Right cardiac atrium (tissue), 5 donors: ENCODE measurements around the gene FMN2. TPM values are rescaled to one million over a fixed set of nuclear protein-coding genes. Genes with fewer than 3 reads are reported as not detected.
A peak's percentile ranks its signal among the peaks of the same experiment; 100 is the strongest.

Experiments used
- ATAC-seq, 2 donors: fragments of 200-7000 bp; cut with Tn5 transposase; one replicate each; pipeline versions ENCODE4 v1.8.0 to v1.9.1; 2020; ENCODE audit warnings: moderate library complexity in 2 of 2, mild to moderate bottlenecking in 1 of 2
- DNase-seq, 3 donors: peaks; one replicate each; pipeline ENCODE4 v3.0.0-alpha.2; 2020
- H3K27ac ChIP-seq: one replicate; pipeline ENCODE4 v1.5.1; 2013; ENCODE audit warnings: mild to moderate bottlenecking, low read length, control low read depth, moderate library complexity
- H3K27me3 ChIP-seq: one replicate; pipeline ENCODE4 v1.6.1; 2013; ENCODE audit not compliant: control insufficient read depth, insufficient read depth
- H3K4me1 ChIP-seq: one replicate; pipeline ENCODE4 v1.6.1; 2013; ENCODE audit warnings: low read length; ENCODE audit not compliant: control insufficient read depth, insufficient read depth
- H3K4me3 ChIP-seq: one replicate; pipeline ENCODE4 v1.5.1; 2013; ENCODE audit warnings: low read length, control low read depth
- H3K9me3 ChIP-seq: one replicate; pipeline ENCODE4 v1.6.1; 2013; ENCODE audit warnings: low read length; ENCODE audit not compliant: control insufficient read depth
- WGBS: extraction: QIAGEN DNeasy Blood & Tissue Kit; methylation state at CpG from one replicate; pipeline ENCODE4 v1.1.7; 2013; 5-methylcytosine and 5-hydroxymethylcytosine counted together
- intact Hi-C, 4 donors: fragments of 100-400 bp; cut with DNase I; formaldehyde crosslinking; loops; one replicate each; pipeline versions ENCODE4 v1.11.0 to v1.14.0; 2022 to 2023
- polyA plus RNA-seq: library from polyadenylated mRNA; stranded (reverse); fragments of 200-250 nt; gene quantifications from one replicate; pipeline ENCODE4 v1.2.3, GENCODE V29; 2013
- total RNA-seq, 4 donors: library from RNA; stranded (reverse); fragmentation: NEBNext Ultra II Directional; extraction: Animal tissue kit (Norgen Biotek cat#: 25700); gene quantifications; one replicate each; pipeline ENCODE4 v1.2.1, GENCODE V29; 2021
- donor health status: healthy with polysubstance abuse.
- donor health status: DM: no; HTN: yes; CAD: no.
- donor health status: DM: no; HTN: no; CAD: no.
- donor health status: DM: no; HTN: yes; CAD: no; lungs with severe emphysema.
- donor health status: DM: yes; HTN: yes; CAD: no.

The FMN2 gene
- total and polyA plus RNA-seq, 5 donors: 0.09 to 0.21 (median 0.16) TPM; not detected in 2

- ATAC-seq (no peak), DNase-seq (no peak)
- Histone ChIP-seq H3K9me3 (no peaks in the 10 kb centered on the region), H3K4me3 (no peak overlapping the region), H3K27ac (no peak overlapping the region), H3K27me3 (no peaks in the 10 kb centered on the region), H3K4me1 (no peaks in the 10 kb centered on the region)
- 30% methylated on average over 9 of the region's 9 CpGs for WGBS
- intact Hi-C loops: no loop called here
Measured at GRCh38 chr1:240199758-240200645, 108.3 kb downstream of the FMN2 start.

DNA sequence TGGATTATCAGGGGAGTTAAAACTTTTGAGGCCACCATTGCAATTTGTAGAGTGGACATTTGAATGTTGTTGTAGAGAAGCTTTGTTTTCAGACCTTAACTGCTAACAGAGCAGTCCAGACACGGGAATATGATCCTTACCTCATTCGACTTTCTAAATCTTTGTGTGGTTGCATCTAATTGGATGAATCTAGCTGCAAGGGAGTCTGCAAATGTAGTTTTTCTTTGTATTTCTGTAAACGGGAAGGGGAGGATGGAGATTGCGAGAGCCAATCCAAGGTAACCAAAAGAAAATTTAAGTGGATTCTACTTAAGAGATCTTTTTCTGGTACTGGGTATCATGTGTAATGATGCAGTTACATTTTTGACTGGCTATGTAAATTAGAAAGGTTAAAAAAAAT lies 110.2 kb downstream of the FMN2 start:
- Histone ChIP-seq H3K27me3 (no peaks in the 10 kb centered on the region), H3K4me3 (no peak overlapping the region), H3K9me3 (no peaks in the 10 kb centered on the region), H3K4me1 (no peaks in the 10 kb centered on the region), H3K27ac (no peak overlapping the region)
- intact Hi-C loops: no loop called here
- 84% methylated on average over 4 of the region's 4 CpGs for WGBS
- DNase-seq (no peak), ATAC-seq (no peak)

DNA sequence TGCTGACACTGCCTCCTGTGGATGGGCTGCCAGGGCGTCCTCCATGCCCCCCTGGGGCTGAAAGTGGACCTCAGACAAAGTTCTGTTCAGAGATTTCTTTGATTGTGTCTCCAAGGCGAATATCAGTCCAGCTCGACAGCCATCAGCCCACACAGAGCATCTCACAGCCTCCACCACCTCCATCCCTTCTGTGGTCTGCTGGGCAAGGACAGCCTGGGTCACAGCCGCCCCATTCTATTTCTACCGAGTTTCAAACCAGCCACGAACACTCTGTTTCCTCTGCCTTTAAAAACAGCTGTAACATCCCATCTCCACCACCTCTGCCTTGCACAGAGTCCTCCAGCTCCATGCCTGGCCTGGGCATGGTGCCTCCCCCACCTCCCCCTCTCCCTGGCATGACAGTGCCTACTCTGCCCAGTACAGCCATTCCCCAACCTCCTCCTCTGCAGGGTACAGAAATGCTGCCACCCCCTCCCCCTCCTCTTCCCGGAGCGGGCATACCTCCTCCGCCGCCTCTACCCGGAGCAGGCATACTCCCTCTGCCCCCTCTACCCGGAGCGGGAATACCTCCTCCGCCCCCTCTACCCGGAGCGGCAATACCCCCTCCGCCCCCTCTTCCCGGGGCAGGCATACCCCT lies 115.5 kb downstream of the FMN2 start:
- intact Hi-C loops: no loop called here
- H3K9me3 ChIP-seq: no peaks in the 10 kb centered on the region
- no peak overlapping the region for H3K27ac ChIP-seq
- no peaks in the 10 kb centered on the region for H3K4me1 ChIP-seq
- peak in 1 of 3 donors; percentile 30 for DNase-seq
- no peak overlapping the region for H3K4me3 ChIP-seq
- ATAC-seq: no peak
- H3K27me3 ChIP-seq: no peaks in the 10 kb centered on the region
- WGBS: 93% methylated on average over 18 of the region's 18 CpGs

- no peak for DNase-seq
- 70% methylated on average over 4 of the region's 4 CpGs for WGBS
- Histone ChIP-seq H3K4me3 (no peak overlapping the region), H3K27ac (no peak overlapping the region), H3K27me3 (no peaks in the 10 kb centered on the region), H3K4me1 (no peaks in the 10 kb centered on the region), H3K9me3 (no peaks in the 10 kb centered on the region)
- ATAC-seq: no peak
- intact Hi-C loops: no loop called here
Measured at GRCh38 chr1:240210026-240210425, 118.3 kb downstream of the FMN2 start.

GRCh38 chr1:240212556-240212955 lies 120.9 kb downstream of the FMN2 start:
- no peak overlapping the region for H3K27ac ChIP-seq
- no peaks in the 10 kb centered on the region for H3K27me3 ChIP-seq
- intact Hi-C loops: no loop called here
- H3K4me1 ChIP-seq: no peaks in the 10 kb centered on the region
- ATAC-seq: no peak
- no peak for DNase-seq
- WGBS: 70% methylated on average over 5 of the region's 5 CpGs
- H3K4me3 ChIP-seq: no peak overlapping the region
- H3K9me3 ChIP-seq: no peaks in the 10 kb centered on the region

DNA sequence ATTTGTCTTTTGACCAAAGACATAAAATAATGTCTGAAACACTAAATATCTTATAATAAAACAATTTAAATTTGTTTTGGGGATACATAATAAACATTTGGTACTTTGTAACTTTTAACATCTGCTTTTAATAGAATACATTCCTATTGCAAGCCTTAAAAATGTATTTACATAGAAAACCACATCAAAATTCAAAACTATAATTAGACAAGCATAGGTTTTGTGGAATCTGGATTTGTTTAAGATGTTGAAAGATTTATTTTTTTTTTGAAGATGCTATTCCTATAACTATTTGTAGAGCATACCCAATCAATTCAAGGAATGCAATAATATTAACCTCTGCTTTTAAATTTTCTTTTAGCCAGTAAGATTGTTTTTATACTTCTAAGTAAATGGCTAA lies 125.7 kb downstream of the FMN2 start:
- no peak for ATAC-seq

DNA sequence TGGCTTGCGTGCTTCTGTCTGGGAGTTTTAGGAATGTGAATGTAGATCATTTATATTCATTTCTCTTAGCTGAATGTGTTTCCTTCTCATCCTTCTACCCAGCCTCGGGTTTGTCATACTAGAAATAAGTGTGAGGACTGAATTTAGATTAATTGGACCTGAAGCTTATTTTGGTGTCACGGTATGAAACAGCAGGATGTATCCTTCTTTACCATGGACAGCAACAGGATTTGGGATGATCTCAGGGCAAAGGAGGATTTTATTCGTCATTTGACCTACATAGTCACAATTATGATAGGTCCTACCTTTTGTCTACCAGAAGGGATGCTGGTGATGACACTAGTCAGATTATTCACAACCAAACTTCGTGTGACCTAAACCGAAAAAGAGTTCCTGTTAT lies 127.4 kb downstream of the FMN2 start:
- no peak for DNase-seq
- no peak for ATAC-seq
- Histone ChIP-seq H3K9me3 (no peaks in the 10 kb centered on the region), H3K27me3 (no peaks in the 10 kb centered on the region), H3K27ac (no peak overlapping the region), H3K4me1 (no peaks in the 10 kb centered on the region), H3K4me3 (no peak overlapping the region)
- 66% methylated on average over 6 of the region's 6 CpGs for WGBS
- intact Hi-C loops: no loop called here

More for the DNA sequence above, 125.7 kb downstream of the FMN2 start:
- no peaks in the 10 kb centered on the region for H3K27me3 ChIP-seq
- H3K4me3 ChIP-seq: no peak overlapping the region
- no peak overlapping the region for H3K27ac ChIP-seq
- no peaks in the 10 kb centered on the region for H3K4me1 ChIP-seq
- no peak for DNase-seq
- no peaks in the 10 kb centered on the region for H3K9me3 ChIP-seq
- intact Hi-C loops: no loop called here

DNA sequence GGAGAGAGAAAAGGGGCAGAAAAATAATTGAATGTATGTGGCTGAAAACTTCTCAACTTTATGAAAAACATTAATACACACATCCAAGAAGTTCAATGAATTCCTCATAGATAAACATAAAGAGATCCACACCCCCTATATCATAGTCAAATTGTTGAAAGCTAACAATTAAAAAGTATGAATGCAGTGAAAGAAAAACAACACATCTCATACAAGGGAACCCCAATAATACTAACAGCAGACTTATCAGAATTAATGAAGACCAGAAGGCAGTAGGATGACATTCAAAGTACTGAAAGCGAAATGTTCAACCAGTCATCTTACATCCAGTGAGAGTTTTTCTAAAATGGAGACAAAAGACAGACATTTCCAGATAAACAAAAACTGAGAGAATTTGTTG lies 134.4 kb downstream of the FMN2 start:
- Histone ChIP-seq H3K27me3 (no peaks in the 10 kb centered on the region), H3K4me1 (no peaks in the 10 kb centered on the region), H3K9me3 (no peaks in the 10 kb centered on the region), H3K27ac (no peak overlapping the region), H3K4me3 (no peak overlapping the region)
- ATAC-seq: no peak
- no peak for DNase-seq
- intact Hi-C loops: no loop called here
- 69% methylated on average over 1 of the region's 1 CpG for WGBS

- H3K4me1 ChIP-seq: no peaks in the 10 kb centered on the region
- WGBS: 71% methylated on average over 2 of the region's 2 CpGs
- no peak for DNase-seq
- H3K9me3 ChIP-seq: no peaks in the 10 kb centered on the region
- H3K27me3 ChIP-seq: no peaks in the 10 kb centered on the region
- no peak for ATAC-seq
- H3K4me3 ChIP-seq: no peak overlapping the region
- no peak overlapping the region for H3K27ac ChIP-seq
- intact Hi-C loops: no loop called here
Measured at GRCh38 chr1:240230816-240231215, 139.1 kb downstream of the FMN2 start.

GRCh38 chr1:240232530-240232929 lies 140.8 kb downstream of the FMN2 start:
- no peaks in the 10 kb centered on the region for H3K9me3 ChIP-seq
- WGBS: 87% methylated on average over 2 of the region's 2 CpGs
- DNase-seq (no peak), ATAC-seq (no peak)
- H3K27ac ChIP-seq: no peak overlapping the region
- no peaks in the 10 kb centered on the region for H3K4me1 ChIP-seq
- no peaks in the 10 kb centered on the region for H3K27me3 ChIP-seq
- intact Hi-C loops: no loop called here
- no peak overlapping the region for H3K4me3 ChIP-seq

GRCh38 chr1:240234485-240235210 lies 143.0 kb downstream of the FMN2 start:
- ATAC-seq (no peak), DNase-seq (no peak)
- no peak overlapping the region for H3K4me3 ChIP-seq
- H3K27me3 ChIP-seq: no peaks in the 10 kb centered on the region
- no peaks in the 10 kb centered on the region for H3K4me1 ChIP-seq
- intact Hi-C loops: no loop called here
- 51% methylated on average over 2 of the region's 2 CpGs for WGBS
- no peaks in the 10 kb centered on the region for H3K9me3 ChIP-seq
- no peak overlapping the region for H3K27ac ChIP-seq
